ENCODE data around the gene MARCHF9.
"Not testable (repeated sequence)": the region's sequence is repeated elsewhere in the genome, so short reads cannot be mapped to it uniquely, and the experiment has no call there.

MARCHF9 gene

DNA sequence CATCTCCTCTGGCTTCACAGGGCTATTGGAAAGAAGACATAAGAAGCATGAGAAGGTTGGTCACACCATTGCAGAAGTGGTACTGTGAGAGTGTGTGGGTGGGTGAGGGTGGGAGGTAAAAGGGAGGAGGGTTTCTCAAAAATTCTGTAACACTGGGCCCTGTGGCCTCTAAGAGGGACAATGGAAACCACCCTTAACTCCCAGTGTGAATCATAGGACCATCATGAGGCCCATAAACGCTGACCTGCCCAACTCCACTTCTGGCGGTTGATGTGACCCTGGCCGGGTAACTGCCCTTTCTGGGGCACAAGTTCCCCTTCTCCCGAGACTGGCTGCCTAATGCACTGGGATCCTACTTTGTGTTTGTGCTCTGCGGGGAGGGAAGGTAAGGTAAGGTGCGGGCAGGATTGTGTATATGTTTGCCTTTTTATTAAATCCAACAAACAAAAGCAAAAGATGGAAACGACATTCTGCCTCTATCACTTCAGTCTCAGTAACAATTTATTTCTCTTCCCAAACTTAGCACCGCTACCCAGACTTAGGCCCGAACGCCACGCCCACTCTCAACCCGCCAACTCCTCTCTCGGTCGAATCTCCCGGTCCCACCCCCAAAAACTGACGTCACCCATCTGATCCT, 16.5 kb downstream of the MARCHF9 start:
- DNase-seq: peak in 4 of 5 experiments; percentile 50 to 89 (median 82)

DNA sequence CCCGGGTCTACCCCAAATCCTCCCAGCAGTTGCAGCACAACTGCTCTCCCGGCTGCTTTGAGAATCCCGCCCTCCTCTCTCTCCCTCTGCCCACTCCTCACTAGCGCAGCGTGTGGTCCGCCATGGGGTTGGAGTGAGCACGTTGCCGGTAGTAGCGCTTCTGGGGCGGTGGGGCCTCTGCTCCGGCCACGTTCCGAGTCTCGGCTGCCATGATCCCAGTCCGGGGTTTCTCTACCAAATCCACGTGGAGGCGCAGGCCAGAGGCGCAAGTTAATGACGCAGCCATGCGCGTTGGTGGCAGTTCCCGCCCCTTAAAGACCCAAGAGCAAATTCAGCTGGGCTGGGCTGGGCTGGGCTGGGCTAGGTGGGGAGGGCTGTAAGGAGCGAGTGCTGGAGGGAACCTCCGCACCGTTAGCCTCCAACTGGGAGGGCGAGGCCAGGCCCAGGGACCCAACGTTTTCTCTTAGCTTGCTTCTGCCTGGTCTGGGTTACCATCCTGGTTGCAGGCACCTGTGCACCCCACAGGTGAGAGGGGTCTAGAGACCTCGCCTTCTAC, 17.0 kb downstream of the MARCHF9 start, which contains the start of gene METTL1:
Gene METTL1 (minus strand): TSS at position 233 of the 556 bp plus-strand sequence. CDS start 22 bp downstream, at position 211.
- peak; percentile 64 to 96 (median 88) for DNase-seq

DNA sequence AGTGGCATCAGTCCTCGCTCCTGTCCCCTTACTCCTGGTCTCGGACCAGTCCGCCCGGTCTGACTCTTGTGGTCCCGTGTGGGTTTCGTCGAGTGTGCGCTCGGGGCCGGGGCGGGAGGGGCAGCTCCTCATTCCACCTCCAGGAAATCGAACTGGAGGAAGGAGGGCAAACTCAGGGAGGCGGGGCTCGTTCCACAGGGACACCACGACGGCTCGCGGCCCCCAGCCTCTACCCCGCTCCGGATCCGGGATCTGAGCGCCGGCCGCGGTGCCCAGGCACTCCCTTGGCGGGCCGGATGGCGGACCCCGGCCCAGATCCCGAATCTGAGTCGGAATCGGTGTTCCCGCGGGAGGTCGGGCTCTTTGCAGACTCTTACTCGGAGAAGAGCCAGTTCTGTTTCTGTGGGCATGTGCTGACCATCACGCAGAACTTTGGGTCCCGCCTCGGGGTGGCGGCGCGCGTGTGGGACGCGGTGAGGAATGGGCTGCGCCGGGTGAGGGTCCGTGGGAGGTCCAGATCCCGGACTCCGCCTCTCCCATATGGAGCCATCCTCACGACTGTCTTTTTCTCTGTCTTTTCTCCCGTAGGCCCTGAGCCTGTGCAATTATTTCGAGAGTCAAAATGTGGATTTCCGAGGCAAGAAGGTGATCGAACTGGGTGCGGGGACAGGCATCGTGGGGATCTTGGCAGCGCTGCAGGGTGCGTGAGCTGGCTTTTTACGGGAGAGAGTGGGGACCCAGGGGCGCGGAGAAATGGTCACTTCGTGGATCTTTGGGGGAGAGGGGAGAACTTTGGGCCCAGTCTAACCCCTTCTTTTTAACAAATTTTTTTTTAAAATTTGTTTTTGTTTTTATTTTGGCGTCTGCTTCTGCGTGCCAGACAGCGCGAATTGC, 17.8 kb downstream of the MARCHF9 start, which contains the start of gene EEF1AKMT3:
Gene EEF1AKMT3 (plus strand): TSS at position 186 of the 894 bp plus-strand sequence. CDS start 111 bp downstream, at position 297.
- DNase-seq: peak in 3 of 5 experiments; percentile 14 to 34 (median 28)

DNA sequence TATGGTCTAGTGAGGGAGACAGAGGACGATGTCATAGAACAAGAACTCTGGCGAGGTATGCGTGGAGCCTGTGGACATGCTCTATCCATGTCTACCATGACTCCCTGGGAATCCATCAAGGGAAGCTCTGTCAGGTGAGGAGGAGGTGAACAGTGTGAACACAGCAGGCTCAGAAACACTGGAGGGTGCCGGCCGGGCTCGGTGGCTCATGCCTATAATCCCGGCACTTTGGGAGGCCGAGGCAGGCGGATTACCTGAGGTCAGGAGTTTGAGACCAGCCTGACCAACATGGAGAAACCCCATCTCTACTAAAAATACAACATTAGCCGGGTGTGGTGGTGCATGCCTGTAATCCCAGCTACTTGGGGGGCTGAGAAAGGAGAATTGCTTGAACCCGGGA, 19.7 kb downstream of the MARCHF9 start:
- not testable (repeated sequence) for DNase-seq

DNA sequence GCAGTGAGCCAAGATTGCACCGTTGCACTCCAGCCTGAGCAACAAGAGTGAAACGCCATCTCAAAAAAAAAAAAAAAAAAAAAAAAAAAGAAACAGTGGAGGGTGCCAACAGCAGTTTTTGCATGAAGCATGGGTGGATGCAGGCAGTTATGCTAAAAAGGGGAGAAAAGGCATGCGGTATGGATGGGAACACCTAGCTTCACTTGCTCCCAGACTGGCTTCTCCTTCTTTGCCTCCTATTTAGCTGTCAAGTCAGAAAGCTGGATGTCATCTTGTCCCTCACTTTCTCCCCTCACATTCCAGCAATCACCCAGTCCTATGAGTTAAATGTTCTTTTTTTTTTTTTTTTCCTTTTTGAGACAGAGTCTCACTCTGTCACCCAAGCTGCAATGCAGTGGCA, 20.1 kb downstream of the MARCHF9 start:
- no peak for DNase-seq

DNA sequence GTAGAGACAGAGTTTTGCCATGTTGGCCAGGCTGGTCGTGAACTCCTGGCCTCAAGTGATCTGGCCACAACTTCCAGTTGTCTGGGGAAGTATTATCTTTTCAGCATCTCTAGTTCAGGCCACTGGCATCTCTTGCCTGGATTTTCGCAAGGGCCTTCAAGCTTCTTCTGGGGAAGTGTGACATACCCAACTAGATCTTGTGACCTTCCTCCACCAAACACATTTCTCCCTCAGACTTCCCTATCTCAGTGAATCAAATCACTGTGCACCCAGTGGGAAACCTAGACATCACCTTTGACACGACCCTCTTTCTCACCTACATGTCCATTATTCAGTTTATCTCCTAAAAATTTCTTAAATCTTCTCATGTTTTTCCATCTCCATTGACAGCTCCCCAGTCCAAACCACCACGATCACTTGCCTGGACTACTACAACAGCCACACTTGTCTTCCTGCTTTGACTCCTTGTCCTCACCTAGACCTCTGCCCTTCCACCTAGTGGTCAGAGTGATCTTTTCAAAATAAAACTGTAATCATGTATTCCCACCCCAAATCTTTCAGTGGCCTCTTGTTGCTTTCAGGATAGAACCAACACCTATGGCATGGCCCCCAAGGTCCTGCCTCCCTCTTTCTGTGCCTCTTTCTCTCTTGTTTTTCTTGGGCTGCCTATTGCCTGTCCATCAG, 20.8 kb downstream of the MARCHF9 start:
- no peak for DNase-seq

DNA sequence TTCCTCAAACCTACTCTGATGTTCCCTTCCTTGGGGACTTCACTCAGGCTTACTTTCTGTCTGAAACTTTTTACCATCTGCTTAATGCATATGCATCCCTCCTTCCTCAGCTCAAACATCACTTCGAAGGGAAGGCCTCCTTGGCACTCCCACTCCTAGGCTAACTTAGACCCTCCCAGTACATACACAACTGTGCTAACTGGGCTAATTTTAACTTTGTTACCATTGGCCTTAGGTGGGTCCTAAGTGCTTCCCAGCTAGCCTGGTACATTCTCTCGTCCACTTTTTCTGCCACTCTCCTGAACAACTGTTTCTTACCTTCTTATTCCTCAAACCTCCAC, 21.3 kb downstream of the MARCHF9 start:
- DNase-seq: no peak

DNA sequence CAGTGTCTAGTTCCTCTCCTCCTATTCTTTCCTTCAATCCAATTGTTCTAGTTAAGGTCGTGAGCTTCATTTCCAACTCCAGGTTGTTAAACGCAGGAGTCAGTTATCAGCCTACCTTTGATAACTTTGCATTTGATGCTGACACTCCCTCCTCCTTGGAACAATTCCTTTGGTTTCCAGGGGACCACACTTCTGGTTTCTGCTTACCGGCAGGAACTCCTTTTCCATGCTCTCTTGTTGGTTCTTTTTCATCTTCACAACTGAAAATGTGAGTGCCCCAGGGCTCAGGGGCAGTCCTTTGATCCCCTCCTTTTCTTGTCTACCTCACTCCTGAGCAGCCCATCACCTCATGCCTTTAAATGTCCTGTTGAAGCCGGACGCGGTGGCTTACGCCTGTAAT, 22.5 kb downstream of the MARCHF9 start:
- DNase-seq: no peak

DNA sequence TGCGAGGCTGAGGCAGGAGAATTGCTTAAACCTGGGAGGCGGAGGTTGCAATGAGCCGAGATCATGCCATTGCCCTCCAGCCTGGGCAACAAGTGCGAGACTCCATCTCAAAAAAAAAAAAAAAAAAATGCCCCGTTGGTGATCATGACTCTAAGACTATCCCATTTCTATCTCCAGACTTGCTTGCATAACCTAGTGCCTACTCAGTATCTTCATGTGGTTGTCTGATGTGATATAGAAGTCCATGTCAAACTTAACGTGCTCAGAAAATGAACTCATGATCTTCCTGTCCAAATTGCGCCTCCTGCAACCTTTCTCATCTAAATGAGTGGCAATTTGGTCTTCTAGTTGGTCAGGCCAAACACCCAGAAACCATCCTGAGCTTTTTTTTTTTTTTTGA, 23.0 kb downstream of the MARCHF9 start:
- DNase-seq: no peak

DNA sequence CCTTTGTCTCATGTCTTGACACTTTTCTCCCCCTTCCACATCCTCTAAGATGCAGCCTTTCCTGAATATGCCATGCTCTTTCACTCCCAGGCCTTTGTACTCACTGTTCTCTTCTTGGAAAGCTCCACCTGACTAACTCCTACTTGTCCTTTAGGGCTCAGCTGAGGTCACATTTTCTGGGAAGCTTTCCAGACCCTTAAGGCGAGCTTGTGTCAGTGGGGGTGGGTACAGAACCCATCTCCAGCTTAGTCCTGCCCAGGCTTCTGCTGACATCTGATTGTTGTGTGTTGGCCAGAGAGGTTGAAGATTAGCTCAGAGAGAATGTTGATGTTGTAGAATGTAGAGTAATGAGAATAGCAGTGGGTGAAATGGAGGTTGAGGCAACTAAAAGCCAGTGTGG, 24.8 kb downstream of the MARCHF9 start:
- no peak for DNase-seq

DNA sequence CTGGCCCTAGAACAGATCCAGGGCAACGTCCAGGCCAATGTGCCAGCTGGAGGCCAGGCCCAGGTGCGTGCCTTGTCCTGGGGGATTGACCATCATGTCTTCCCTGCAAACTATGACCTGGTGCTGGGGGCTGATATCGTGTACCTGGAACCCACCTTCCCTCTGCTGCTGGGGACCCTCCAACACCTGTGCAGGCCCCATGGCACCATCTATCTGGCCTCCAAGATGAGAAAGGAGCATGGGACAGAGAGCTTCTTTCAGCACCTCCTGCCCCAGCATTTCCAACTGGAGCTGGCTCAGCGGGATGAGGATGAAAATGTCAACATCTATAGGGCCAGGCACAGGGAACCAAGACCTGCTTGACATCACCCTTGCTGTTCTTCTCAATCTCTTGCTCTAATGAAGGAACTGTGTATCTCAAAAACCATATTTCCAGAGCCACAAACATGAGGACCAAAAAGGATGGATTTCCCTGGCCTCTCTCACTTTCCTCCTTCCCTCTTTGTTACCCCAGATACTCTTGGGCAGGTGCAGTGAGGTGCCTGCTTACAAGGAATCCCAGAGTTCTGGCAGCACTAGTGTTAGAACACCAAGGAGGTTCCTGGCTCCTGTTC, 25.5 kb downstream of the MARCHF9 start:
- no peak for DNase-seq

DNA sequence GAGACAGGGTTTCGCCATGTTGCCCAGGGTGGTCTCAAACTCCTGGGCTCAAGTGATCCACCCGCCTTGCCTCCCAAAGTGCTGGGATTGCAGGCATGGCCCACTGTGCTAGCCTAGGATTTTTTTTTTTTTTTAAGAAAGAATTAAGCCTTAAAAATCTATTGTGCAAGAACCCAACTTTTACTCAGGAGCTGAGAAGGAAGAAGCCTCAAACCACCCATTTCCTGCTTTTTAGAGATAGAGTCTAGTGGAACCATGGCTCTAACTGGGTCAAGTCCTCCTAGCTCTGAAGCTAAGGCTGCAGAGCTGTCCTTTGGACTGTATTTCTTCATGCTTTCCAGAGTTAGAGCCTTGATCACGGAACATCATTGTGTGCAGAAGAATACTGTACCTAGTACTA, 26.3 kb downstream of the MARCHF9 start:
- peak in 1 of 5 experiments; percentile 57 for DNase-seq

DNA sequence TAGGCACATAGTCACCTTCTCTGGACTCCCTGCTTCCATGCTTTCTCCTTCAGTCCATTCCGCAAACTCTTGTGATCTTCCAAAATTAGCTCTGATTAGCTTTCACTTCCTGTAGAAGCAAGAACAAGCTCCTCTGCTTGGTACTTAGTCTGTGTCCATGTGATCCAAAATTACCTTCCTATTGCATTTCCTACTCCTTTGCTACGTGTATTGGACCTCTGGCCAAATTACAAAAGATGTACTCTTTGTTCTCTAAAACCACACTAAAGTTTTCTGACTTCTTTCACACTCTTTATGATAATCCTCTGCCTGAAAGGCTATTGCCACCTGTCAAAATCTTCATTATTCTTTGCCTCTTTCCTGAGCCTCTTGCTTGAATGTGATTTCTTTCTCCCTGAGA, 26.9 kb downstream of the MARCHF9 start:
- DNase-seq: no peak

DNA sequence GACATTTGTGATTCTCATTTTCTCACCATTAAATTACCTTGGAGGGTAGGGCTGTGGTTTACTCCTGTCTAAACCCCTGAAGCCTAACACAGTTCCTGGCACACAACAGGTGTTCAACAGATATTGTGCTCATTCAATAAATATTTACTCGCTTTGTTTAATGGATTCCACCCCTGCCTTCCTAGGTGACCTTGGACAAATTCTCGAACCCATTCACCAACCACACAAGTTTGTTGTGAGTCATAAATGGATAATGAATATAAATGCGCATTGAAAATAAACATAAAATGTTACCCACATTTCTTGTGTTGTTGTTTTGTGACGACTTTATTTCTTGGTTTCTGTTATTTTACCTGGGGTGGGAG, 27.3 kb downstream of the MARCHF9 start:
- no peak for DNase-seq

DNA sequence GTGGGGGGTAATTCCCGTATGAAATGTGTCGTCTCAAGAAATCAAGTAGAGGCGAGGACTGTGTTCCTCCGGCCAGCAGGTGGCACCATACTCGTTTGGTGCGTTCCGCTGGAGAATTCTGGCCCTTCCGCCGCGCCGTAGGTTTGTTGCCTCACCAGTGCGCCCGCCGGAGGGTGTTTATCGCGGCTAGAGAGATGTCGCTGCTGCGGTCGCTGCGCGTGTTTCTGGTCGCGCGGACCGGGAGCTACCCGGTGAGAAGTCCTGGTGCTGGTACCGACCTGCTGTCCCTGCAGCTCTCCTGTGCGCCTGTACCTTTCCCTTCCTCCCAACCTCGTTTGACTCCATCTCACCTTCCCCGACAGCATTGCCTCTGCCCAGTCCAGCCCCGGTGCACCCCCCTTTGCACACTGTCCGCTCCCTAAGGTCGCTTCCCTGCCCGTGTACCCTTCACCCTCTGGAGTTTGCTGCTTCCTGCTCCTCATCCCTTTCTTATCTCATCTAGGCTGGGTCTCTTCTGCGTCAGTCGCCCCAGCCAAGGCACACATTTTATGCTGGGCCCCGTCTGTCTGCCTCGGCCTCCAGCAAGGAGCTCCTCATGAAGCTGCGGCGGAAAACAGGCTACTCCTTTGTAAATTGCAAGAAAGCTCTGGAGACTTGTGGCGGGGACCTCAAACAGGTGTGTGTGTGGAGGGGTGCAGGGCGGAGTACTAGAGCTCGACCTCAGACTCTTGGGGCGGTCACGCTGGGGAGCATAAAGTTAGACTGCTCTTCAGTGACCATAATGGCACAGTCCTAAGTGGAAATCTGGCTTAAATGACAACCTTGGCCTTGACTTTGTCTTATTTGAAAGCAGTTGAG, 27.9 kb downstream of the MARCHF9 start, which contains the start of gene TSFM:
Gene TSFM (plus strand): TSS at position 180 of the 858 bp plus-strand sequence. CDS start 15 bp downstream, at position 195.
- DNase-seq: peak; percentile 89 to 98 (median 96)

DNA sequence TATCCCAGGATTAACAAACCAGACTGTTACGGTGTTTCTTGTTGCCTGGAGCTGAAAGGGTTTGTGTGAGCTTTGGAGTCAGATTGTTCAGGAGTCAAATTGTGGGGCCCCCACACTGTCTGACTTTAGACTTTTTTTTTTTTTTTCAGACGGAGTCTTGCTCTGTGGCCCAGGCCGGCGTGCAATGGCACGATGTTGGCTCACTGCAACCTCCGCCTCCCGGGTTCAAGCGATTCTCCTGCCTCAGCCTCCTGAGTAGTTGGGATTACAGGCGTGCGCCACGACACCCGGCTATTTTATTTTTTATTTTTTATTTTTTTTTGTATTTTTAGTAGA, 28.5 kb downstream of the MARCHF9 start:
- DNase-seq: no peak

DNA sequence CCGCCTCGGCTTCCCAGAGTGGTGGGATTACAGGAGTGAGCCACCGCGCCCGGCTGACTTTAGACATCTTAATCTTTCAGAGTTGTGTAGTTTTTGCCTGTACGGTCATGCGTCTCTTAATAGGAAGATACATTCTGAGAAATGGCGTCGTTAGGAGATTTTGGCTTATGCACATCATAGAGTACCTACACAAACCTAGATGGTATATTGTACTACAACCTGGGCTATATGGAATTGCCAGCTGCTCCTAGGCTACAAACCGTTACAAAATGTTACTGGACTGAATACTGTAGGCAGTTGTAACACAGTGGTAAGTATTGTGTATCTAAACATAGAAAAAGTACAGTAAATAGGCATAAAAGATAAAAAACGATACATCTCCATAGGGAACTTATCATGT, 29.0 kb downstream of the MARCHF9 start:
- DNase-seq: no peak

DNA sequence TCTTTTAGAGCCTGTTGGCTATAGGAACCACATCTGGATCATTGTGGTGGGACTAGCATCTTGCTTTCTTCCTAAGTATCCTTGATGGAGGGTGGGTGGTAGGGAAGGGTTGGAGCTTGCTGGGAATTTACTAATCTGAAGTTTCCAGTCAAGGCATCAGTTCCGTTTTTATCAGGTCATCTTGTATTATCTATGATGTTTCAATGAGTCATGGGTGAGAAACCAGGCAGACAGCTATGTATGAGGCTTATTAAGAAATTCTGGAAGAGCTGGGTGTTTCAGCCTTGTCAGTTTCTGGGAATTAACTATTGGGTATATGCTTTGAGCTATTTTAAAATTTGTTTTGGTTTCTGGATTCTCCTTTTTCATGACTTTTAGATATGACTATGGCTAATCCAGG, 39.0 kb downstream of the MARCHF9 start:
- DNase-seq: no peak

DNA sequence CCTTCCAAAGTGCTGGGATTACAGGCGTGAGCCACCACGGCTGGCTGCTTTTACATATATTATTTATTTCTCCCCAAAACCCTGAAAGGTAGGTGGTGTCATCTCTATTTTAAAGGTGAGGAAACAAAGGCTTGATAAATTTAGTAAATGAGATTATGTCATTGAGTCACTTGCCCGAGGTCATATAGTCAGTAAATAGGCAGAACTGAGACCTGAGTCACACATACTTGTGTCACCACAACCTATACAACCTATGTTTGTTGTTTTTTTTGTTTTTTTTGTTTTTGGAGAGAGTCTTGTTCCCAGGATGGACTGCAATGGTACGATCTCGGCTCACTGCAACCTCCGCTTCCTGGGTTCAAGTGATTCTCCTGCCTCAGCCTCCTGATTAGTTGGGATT, 40.5 kb downstream of the MARCHF9 start:
- no peak for DNase-seq

DNA sequence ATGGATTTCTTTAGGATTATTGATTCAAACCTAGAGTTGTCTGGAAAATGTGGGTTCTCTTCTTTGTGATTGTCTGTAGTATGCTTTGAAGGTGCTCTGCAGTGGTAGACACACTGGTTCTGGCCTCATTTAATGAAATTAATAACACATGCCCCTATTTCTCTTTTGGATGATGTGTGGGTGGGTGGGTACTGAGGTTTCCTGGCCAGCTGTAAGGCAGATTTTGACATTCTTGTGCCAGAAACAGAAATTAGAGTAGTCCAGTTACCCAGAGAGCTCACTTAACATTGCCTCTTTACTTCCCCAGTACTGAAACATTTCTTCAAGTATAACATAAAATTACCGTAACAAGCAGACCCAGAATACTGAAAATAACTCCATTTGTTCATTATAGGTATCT, 42.1 kb downstream of the MARCHF9 start:
- no peak for DNase-seq

DNA sequence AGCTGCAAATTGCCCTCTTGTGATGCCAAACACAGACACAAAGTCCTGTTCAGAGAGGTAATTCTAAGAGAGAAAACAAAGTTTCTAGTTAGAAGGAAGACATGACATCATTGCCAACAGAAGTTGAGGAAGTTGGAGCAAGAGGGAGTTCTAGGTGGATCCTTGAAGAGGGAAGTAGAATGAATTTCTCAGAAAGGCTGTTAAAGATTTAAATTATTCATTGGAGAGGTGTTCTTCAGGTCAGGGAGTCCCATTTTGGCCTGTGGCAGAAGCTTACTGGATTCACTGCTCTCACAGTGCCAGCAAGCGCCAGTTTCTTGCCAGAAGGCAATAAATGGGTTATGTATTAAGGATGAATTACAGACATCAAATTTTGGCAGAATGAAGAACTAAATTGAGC, 43.0 kb downstream of the MARCHF9 start:
- no peak for DNase-seq

DNA sequence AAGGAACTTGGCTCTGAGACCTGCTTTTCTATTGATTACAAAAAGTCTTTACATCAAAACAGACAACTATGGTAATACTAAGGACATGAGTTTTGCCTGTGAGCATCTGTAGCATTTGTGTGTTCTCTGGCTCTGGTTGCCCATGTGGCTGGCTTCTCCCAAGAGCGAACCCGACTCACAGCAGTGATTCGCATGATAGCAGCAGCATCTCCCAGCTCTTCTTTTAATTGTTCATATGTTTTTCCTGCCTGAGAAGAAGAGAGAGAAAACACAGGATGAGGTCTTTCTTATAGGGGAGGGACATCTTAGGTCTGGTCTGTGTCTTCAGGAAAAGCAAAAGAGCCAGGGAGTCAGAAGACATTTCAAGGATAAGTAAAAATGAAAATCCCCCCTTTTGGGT, 46.1 kb downstream of the MARCHF9 start:
- no peak for DNase-seq

All from T-helper 2 cell (primary cell).